A549 (cell line): ENCODE measurements around the gene ISCA2.

Experiments
- HDAC2 ChIP-seq: fragments of 200-600 bp; sonication (generic); IDR thresholded peaks from 2 replicates; pipeline ENCODE4 v1.6.1; 2016
- JUNB ChIP-seq: fragments of >200 bp; sonication (Bioruptor Twin); formaldehyde crosslinking; IDR thresholded peaks from 2 replicates; pipeline ENCODE4 v1.6.1; 2016
- KDM5A ChIP-seq: fragments of 200-600 bp; sonication (generic); IDR thresholded peaks from 2 replicates; pipeline ENCODE4 v1.6.1; 2016; ENCODE audit warnings: antibody characterized with exemption, mild to moderate bottlenecking
- POLR2A ChIP-seq: IDR thresholded peaks from 2 replicates; pipeline ENCODE4 v1.6.1; 2012; ENCODE audit warnings: mild to moderate bottlenecking, low read length
- TF ChIP-seq, protein P1 (sequence below): fragments of >200 bp; sonication (Bioruptor Twin); formaldehyde crosslinking; IDR thresholded peaks from 3 replicates; pipeline ENCODE4 v1.5.1; 2016
- TF ChIP-seq, protein P2 (sequence below): fragments of 250-450 bp; sonication (Bioruptor Pico); IDR thresholded peaks from 2 replicates; pipeline ENCODE4 v1.5.0; 2021; ENCODE audit warnings: mild to moderate bottlenecking, moderate library complexity, borderline replicate concordance

DNA sequence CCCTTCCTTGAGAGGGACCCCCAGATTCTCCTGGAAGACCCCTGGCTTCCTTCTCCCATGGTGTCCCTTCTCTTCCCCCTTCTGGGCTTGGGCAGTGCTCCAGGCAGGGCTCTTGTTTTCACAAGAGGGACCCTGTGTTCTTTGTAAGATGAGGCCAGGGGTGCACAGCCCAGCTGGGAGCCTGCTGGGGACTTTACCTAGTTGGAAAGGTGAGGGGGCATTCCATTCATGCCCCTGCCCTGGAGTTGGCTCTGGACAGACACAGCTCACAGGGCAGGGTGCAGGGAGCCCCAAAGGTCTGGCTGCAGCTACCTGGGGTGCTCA, 31.2 kb downstream of the ISCA2 start:
- TF ChIP-seq, protein P1, sequence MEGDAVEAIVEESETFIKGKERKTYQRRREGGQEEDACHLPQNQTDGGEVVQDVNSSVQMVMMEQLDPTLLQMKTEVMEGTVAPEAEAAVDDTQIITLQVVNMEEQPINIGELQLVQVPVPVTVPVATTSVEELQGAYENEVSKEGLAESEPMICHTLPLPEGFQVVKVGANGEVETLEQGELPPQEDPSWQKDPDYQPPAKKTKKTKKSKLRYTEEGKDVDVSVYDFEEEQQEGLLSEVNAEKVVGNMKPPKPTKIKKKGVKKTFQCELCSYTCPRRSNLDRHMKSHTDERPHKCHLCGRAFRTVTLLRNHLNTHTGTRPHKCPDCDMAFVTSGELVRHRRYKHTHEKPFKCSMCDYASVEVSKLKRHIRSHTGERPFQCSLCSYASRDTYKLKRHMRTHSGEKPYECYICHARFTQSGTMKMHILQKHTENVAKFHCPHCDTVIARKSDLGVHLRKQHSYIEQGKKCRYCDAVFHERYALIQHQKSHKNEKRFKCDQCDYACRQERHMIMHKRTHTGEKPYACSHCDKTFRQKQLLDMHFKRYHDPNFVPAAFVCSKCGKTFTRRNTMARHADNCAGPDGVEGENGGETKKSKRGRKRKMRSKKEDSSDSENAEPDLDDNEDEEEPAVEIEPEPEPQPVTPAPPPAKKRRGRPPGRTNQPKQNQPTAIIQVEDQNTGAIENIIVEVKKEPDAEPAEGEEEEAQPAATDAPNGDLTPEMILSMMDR: no peak
- TF ChIP-seq HDAC2 (no peak), POLR2A (no peak), JUNB (no peak), KDM5A (no peak)
- TF ChIP-seq, protein P2, sequence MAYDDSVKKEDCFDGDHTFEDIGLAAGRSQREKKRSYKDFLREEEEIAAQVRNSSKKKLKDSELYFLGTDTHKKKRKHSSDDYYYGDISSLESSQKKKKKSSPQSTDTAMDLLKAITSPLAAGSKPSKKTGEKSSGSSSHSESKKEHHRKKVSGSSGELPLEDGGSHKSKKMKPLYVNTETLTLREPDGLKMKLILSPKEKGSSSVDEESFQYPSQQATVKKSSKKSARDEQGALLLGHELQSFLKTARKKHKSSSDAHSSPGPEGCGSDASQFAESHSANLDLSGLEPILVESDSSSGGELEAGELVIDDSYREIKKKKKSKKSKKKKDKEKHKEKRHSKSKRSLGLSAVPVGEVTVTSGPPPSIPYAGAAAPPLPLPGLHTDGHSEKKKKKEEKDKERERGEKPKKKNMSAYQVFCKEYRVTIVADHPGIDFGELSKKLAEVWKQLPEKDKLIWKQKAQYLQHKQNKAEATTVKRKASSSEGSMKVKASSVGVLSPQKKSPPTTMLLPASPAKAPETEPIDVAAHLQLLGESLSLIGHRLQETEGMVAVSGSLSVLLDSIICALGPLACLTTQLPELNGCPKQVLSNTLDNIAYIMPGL: no peak
